ENCODE results near the gene TOPAZ1. TPM values are rescaled to one million over a fixed set of nuclear protein-coding genes. Genes with fewer than 3 reads are reported as not detected.
A peak's percentile ranks its signal among the peaks of the same experiment; 100 is the strongest.

TOPAZ1 gene
- total RNA-seq, 1 experiment from 2014 or later, result not detected

GRCh38 chr3:44236485-44236908 lies 5.2 kb upstream of the TOPAZ1 start:
- no TSS peak for BruUV-seq (replicated peaks)
- no peaks in the 10 kb centered on the region for H3K9me3 ChIP-seq (ENCODE audit: low read length)
- peak overlapping the region; percentile 57; the same call in 1 of the 2 replicates for H3K4me2 ChIP-seq (ENCODE audit: low read length)
- H3K4me3 ChIP-seq (ENCODE audit: low read length), result no peak overlapping the region
- no peaks in the 10 kb centered on the region for H3K27me3 ChIP-seq (ENCODE audit: low read length)
- ChIA-PET CTCF (no interaction called here), POLR2A (ENCODE audit: unreplicated experiment) (no interaction called here)
- no peak for ATAC-seq
- no peaks in the 10 kb centered on the region for H3K9me2 ChIP-seq (replicated peaks; ENCODE audit: low read length)
- H3F3A ChIP-seq (ENCODE audit: low read length, unreplicated experiment), result no peaks in the 10 kb centered on the region
- no peak overlapping the region for H3K27ac ChIP-seq (ENCODE audit: low read length)
- H3K9ac ChIP-seq (ENCODE audit: low read length), result no peak overlapping the region
- DNase-seq, result no peak
- peak overlapping the region; percentile 58 for H2AFZ ChIP-seq (ENCODE audit: low read length)
- no peak for TF ChIP-seq EZH2 (IDR thresholded peaks at IDR 0.05; ENCODE audit: low read length, unreplicated experiment)
- no peak for TF ChIP-seq EZH2phosphoT487 (IDR thresholded peaks at IDR 0.05; ENCODE audit: borderline replicate concordance, low read length)
- no peak for TF ChIP-seq CTCF (conservative IDR thresholded peaks at IDR 0.05; ENCODE audit: low read depth, low read length)
- H3K4me1 ChIP-seq (ENCODE audit: insufficient read depth, low read length), result 0 out of 2 replicates have a peak, but pooled peaks cover 4% of the 10 kb centered on the region
- H3K36me3 ChIP-seq (ENCODE audit: low read depth, low read length), result no peaks in the 10 kb centered on the region
- intact Hi-C loops (cut with micrococcal nuclease), result loop anchor here (5.0 kb wide), 2 partner anchors 86 to 694 kb away; no protein-coding TSS in a partner anchor
- no peaks in the 10 kb centered on the region for H3K79me2 ChIP-seq (ENCODE audit: low read length)
- no peaks in the 10 kb centered on the region for H4K20me1 ChIP-seq (ENCODE audit: low read length)

GRCh38 chr3:44237161-44237560 lies 4.5 kb upstream of the TOPAZ1 start:
- H3F3A ChIP-seq (ENCODE audit: low read length, unreplicated experiment), result no peaks in the 10 kb centered on the region
- no peaks in the 10 kb centered on the region for H3K27me3 ChIP-seq (ENCODE audit: low read length)
- H3K9me2 ChIP-seq (replicated peaks; ENCODE audit: low read length), result no peaks in the 10 kb centered on the region
- no peak overlapping the region for H3K4me2 ChIP-seq (ENCODE audit: low read length)
- H3K27ac ChIP-seq (ENCODE audit: low read length), result no peak overlapping the region
- H3K4me3 ChIP-seq (ENCODE audit: low read length), result no peak overlapping the region
- no peaks in the 10 kb centered on the region for H3K79me2 ChIP-seq (ENCODE audit: low read length)
- BruUV-seq (replicated peaks), result no TSS peak
- no peaks in the 10 kb centered on the region for H4K20me1 ChIP-seq (ENCODE audit: low read length)
- ChIA-PET CTCF (no interaction called here), POLR2A (ENCODE audit: unreplicated experiment) (no interaction called here)
- H3K4me1 ChIP-seq (ENCODE audit: insufficient read depth, low read length), result 0 out of 2 replicates have a peak, but pooled peaks cover 4% of the 10 kb centered on the region
- DNase-seq (no peak), ATAC-seq (no peak)
- TF ChIP-seq CTCF (conservative IDR thresholded peaks at IDR 0.05; ENCODE audit: low read depth, low read length), result no peak
- no peak for TF ChIP-seq EZH2 (IDR thresholded peaks at IDR 0.05; ENCODE audit: low read length, unreplicated experiment)
- no peak for TF ChIP-seq EZH2phosphoT487 (IDR thresholded peaks at IDR 0.05; ENCODE audit: borderline replicate concordance, low read length)
- no peak overlapping the region for H3K9ac ChIP-seq (ENCODE audit: low read length)
- H2AFZ ChIP-seq (ENCODE audit: low read length), result no peak overlapping the region
- no peaks in the 10 kb centered on the region for H3K36me3 ChIP-seq (ENCODE audit: low read depth, low read length)
- intact Hi-C loops (cut with micrococcal nuclease), result loop anchor here (5.0 kb wide), 2 partner anchors 85 to 695 kb away; no protein-coding TSS in a partner anchor
- H3K9me3 ChIP-seq (ENCODE audit: low read length), result no peaks in the 10 kb centered on the region

- H4K20me1 ChIP-seq (ENCODE audit: low read length), result no peaks in the 10 kb centered on the region
- H2AFZ ChIP-seq (ENCODE audit: low read length), result no peak overlapping the region
- BruUV-seq (replicated peaks), result no TSS peak
- DNase-seq (no peak), ATAC-seq (no peak)
- POLR2A ChIA-PET (ENCODE audit: unreplicated experiment), result no interaction called here
- no peaks in the 10 kb centered on the region for H3K79me2 ChIP-seq (ENCODE audit: low read length)
- no peak overlapping the region for H3K9ac ChIP-seq (ENCODE audit: low read length)
- no peak overlapping the region for H3K4me2 ChIP-seq (ENCODE audit: low read length)
- TF ChIP-seq CTCF (conservative IDR thresholded peaks at IDR 0.05; ENCODE audit: low read depth, low read length), result no peak
- no peak for TF ChIP-seq EZH2phosphoT487 (IDR thresholded peaks at IDR 0.05; ENCODE audit: borderline replicate concordance, low read length)
- TF ChIP-seq EZH2 (IDR thresholded peaks at IDR 0.05; ENCODE audit: low read length, unreplicated experiment), result no peak
- H3K27me3 ChIP-seq (ENCODE audit: low read length), result no peaks in the 10 kb centered on the region
- intact Hi-C loops (cut with micrococcal nuclease), result loop anchor here (5.0 kb wide), 2 partner anchors 85 to 695 kb away; no protein-coding TSS in a partner anchor
- CTCF ChIA-PET, result no interaction called here
- no peaks in the 10 kb centered on the region for H3F3A ChIP-seq (ENCODE audit: low read length, unreplicated experiment)
- no peaks in the 10 kb centered on the region for H3K9me2 ChIP-seq (replicated peaks; ENCODE audit: low read length)
- H3K27ac ChIP-seq (ENCODE audit: low read length), result no peak overlapping the region
- H3K4me1 ChIP-seq (ENCODE audit: insufficient read depth, low read length), result 0 out of 2 replicates have a peak, but pooled peaks cover 4% of the 10 kb centered on the region
- H3K4me3 ChIP-seq (ENCODE audit: low read length), result no peak overlapping the region
- no peaks in the 10 kb centered on the region for H3K9me3 ChIP-seq (ENCODE audit: low read length)
- no peaks in the 10 kb centered on the region for H3K36me3 ChIP-seq (ENCODE audit: low read depth, low read length)
These were observed 4.0 kb upstream of the TOPAZ1 start for GRCh38 chr3:44237665-44238064.
